Spleen (tissue), 7 donors: ENCODE results near the gene RAB8B.

ENCODE experiments used
- CTCF ChIP-seq, 11 experiments: fragments of 200-600 bp in 7 of 11; fragments of 450-650 bp in 4 of 11; sonication (generic) in 4 of 11; IDR thresholded peaks in 8 of 11; conservative IDR thresholded peaks in 3 of 11; 1 replicate in 7 of 11; 2 replicates in 4 of 11; pipeline versions ENCODE4 v1.4.0 to v1.8.0; 2016 to 2021; ENCODE audit warnings: antibody characterized with exemption in 11 of 11, inconsistent platforms in 4 of 11, mild to moderate bottlenecking in 1 of 11
- POLR2A ChIP-seq, 3 donors: fragments of 450-650 bp; IDR thresholded peaks; one replicate each; pipeline ENCODE4 v1.5.1; 2017; ENCODE audit warnings: antibody characterized with exemption in 3 of 3, mild to moderate bottlenecking in 1 of 3
- POLR2AphosphoS5 ChIP-seq, 3 donors: sonication (generic); formaldehyde crosslinking; IDR thresholded peaks; one replicate each; pipeline ENCODE4 v1.5.1; 2017; ENCODE audit warnings: antibody characterized with exemption in 3 of 3
- donor health status: DM: no; HTN: no; CAD: no; lungs with moderate emphysema.
- donor health status: DM: no; HTN: no; CAD: no.
- donor health status: DM: no; HTN: no; CAD: no.

- no peak for TF ChIP-seq CTCF (IDR thresholded peaks at IDR 0.05 in 8 of 11, conservative IDR thresholded peaks at IDR 0.05 in 3 of 11)
- no peak for TF ChIP-seq POLR2AphosphoS5 (IDR thresholded peaks at IDR 0.05)
- no peak for TF ChIP-seq POLR2A (IDR thresholded peaks at IDR 0.05)
Observed at GRCh38 chr15:63151665-63152064, 37.7 kb upstream of the RAB8B start.
